Prostate gland (tissue), 2 donors: ENCODE results near the gene SEMA3F. TPM values are rescaled to one million over a fixed set of nuclear protein-coding genes. Genes with fewer than 3 reads are reported as not detected.

ENCODE experiments used
- DNase-seq: peaks from one replicate; pipeline ENCODE4 v3.0.0-alpha.2; 2019; ENCODE audit warnings: low spot score
- H3K27ac ChIP-seq, 2 donors: fragments of 200-600 bp; sonication (generic); 2 replicates each; pipeline ENCODE4 v1.5.1; 2017 to 2019
- H3K27me3 ChIP-seq: fragments of 200-600 bp; sonication (generic); replicated peaks from 2 replicates; pipeline ENCODE4 v1.5.1; 2019; ENCODE audit not compliant: insufficient read depth
- H3K36me3 ChIP-seq, 2 donors: fragments of 200-600 bp; sonication (generic); 1 replicate in 1 of 2; 2 replicates in 1 of 2; pipeline versions ENCODE4 v1.5.1 to v1.8.1; 2017 to 2019
- H3K4me1 ChIP-seq: fragments of 200-600 bp; sonication (generic); replicated peaks from 2 replicates; pipeline ENCODE4 v1.5.1; 2019
- H3K4me3 ChIP-seq, 2 donors: fragments of 200-600 bp; sonication (generic); 2 replicates each; pipeline ENCODE4 v1.5.1; 2017 to 2019
- H3K9me3 ChIP-seq: fragments of 200-600 bp; sonication (generic); 2 replicates; pipeline ENCODE4 v1.5.1; 2017
- CTCF ChIP-seq, 4 experiments: fragments of 200-600 bp in 2 of 4; fragments of 450-650 bp in 2 of 4; sonication (generic) in 2 of 4; IDR thresholded peaks; 1 replicate in 3 of 4; 2 replicates in 1 of 4; pipeline ENCODE4 v1.5.1; 2016 to 2019; ENCODE audit warnings: antibody characterized with exemption in 4 of 4, mild to moderate bottlenecking in 2 of 4, moderate library complexity in 2 of 4
- POLR2A ChIP-seq: fragments of 450-650 bp; IDR thresholded peaks from one replicate; pipeline ENCODE4 v1.6.1; 2016; ENCODE audit warnings: antibody characterized with exemption, mild to moderate bottlenecking
- POLR2AphosphoS5 ChIP-seq: sonication (generic); formaldehyde crosslinking; IDR thresholded peaks from one replicate; pipeline ENCODE4 v1.6.1; 2017; ENCODE audit warnings: antibody characterized with exemption
- WGBS: methylation state at CpG from one replicate; pipeline ENCODE4 v1.1.5; 2018; 5-methylcytosine and 5-hydroxymethylcytosine counted together
- intact Hi-C: fragments of 100-400 bp; cut with DNase I; formaldehyde crosslinking; loops from one replicate; pipeline ENCODE4 v1.14.2; 2022
- total RNA-seq, 2 donors: library from RNA; depleted of rRNA; stranded (reverse); fragments of >200 nt; gene quantifications; one replicate each; pipeline ENCODE4 v1.1.0, GENCODE V29; 2016

Gene SEMA3F
- total RNA-seq, 2 donors from 2014 or later = 43.3 to 71.8 TPM

- Histone ChIP-seq H3K4me3 (no peak overlapping the region), H3K27me3 (no peaks in the 10 kb centered on the region), H3K36me3 (peaks cover 2 to 7% of the 10 kb centered on the region in 2 donors), H3K9me3 (no peaks in the 10 kb centered on the region), H3K27ac (no peak overlapping the region), H3K4me1 (peaks cover 7% of the 10 kb centered on the region)
- DNase-seq = no peak
- no peak for TF ChIP-seq POLR2AphosphoS5
- TF ChIP-seq CTCF (IDR thresholded peaks at IDR 0.05) = no peak
- TF ChIP-seq POLR2A = no peak
- 75% methylated on average over 13 of the region's 14 CpGs for WGBS
- intact Hi-C loops = no loop called here
Measured at GRCh38 chr3:50122661-50123391, 32.3 kb upstream of the SEMA3F start.

DNA sequence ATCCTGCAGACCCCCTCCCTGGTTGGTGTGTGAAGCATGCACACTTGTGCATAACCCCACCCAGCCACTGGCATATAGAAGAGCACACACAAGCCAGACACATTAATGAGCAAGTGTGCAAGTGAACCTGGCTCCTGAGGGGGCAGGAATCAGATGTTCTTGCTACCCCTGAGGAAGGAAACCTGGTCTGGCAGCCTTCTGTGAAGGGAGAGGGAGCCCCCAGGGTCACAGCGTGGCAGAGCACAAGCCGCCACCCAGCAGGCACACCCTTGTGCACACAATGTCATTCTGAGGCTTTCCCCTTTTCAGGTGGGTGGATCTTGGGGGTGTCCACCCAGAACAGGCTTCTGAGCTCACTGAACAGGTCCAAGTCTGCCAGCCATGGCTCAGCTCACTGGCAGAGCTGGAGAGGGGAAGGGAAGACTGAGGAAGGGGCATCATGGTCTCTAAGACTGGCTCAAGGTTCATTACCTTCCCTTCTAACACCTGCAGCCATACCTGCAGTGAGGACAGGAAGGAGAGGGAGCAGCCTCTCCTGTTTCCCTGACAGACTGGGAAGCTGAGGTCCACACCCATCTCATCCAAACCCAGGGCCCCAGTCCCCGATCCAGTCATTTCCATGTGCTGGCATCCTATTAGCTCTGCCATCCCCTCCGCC lies 31.6 kb upstream of the SEMA3F start:
- Histone ChIP-seq H3K4me3 (no peak overlapping the region), H3K36me3 (peaks cover 0 to 7% of the 10 kb centered on the region in 2 donors), H3K27ac (no peak overlapping the region), H3K27me3 (no peaks in the 10 kb centered on the region), H3K9me3 (no peaks in the 10 kb centered on the region), H3K4me1 (peaks cover 7% of the 10 kb centered on the region)
- no peak for TF ChIP-seq POLR2A
- no peak for TF ChIP-seq CTCF (IDR thresholded peaks at IDR 0.05)
- TF ChIP-seq POLR2AphosphoS5 = no peak
- no peak for DNase-seq
- intact Hi-C loops = no loop called here
- 43% methylated on average over 4 of the region's 4 CpGs for WGBS

- no peaks in the 10 kb centered on the region for H3K9me3 ChIP-seq
- H3K27ac ChIP-seq = no peak overlapping the region
- H3K4me1 ChIP-seq = peaks cover 7% of the 10 kb centered on the region
- no peak overlapping the region for H3K4me3 ChIP-seq
- peaks cover 0 to 7% of the 10 kb centered on the region in 2 donors for H3K36me3 ChIP-seq
- intact Hi-C loops = no loop called here
- no peak for DNase-seq
- H3K27me3 ChIP-seq = no peaks in the 10 kb centered on the region
- WGBS = 13% methylated on average over 15 of the region's 15 CpGs
- TF ChIP-seq POLR2A (no peak), CTCF (IDR thresholded peaks at IDR 0.05) (no peak), POLR2AphosphoS5 (no peak)
Measured at GRCh38 chr3:50124052-50124799, 30.9 kb upstream of the SEMA3F start.

DNA sequence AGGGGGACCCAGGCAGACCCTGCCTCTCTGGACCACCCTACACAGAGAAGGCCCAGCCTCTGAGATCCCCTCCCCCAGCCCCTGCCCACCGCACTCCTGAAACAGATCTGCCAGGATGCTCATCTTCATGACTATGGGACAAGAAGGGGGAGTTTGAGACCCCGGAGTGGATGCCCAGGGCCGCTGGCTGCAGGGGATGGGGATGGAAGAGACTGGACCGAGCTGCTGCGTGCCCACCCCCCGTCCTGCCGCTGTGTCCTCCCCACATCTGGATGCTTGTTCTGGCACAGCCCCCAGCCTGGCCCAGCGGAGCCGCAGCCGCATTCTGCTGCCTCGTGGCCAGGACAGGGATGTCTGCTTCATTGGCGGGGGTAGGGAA lies 30.3 kb upstream of the SEMA3F start:
- 13% methylated on average over 12 of the region's 12 CpGs for WGBS
- no peak for DNase-seq
- intact Hi-C loops = no loop called here
- Histone ChIP-seq H3K27ac (no peak overlapping the region), H3K27me3 (no peaks in the 10 kb centered on the region), H3K9me3 (no peaks in the 10 kb centered on the region), H3K4me1 (peaks cover 7% of the 10 kb centered on the region), H3K4me3 (no peak overlapping the region), H3K36me3 (peaks cover 0 to 2% of the 10 kb centered on the region in 2 donors)
- no peak for TF ChIP-seq POLR2A

DNA sequence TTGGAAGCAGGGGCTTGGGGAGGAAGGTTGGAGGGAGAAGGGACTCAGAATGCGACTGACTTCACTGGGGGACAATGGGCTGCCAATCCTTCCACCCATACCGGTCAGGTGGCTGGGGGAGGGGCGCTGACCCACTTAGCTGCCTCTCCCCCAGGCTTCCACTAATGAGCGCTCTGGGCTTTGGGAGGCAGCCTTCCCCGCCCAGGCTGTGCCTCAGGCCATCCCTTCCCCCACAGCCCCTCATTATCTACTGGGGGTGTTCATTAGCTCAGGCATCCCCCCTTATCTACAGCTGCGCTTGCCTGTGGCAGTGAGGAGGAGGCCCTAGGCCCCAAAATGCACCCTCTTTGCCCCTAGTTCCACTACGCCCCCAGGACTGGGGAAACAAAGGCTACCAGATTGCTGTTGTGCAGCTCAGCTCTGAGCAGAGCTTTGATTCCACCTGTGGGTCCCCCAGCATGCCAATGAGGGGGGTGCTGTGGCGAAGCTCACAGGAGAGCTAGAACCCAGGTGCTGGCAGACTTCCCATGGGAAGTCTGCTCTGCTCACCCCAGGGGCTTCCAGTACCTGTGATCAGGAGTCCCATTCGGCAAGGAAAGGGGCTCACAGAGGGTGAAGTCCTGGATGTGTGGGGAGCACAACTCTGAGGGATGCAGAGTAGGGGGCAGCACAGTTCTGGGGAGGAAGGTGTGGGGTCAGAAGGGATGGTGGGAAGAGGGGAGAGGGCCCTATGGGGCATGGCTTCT lies 29.4 kb upstream of the SEMA3F start:
- Histone ChIP-seq H3K9me3 (no peaks in the 10 kb centered on the region), H3K36me3 (no peaks in the 10 kb centered on the region), H3K27ac (no peak overlapping the region), H3K4me1 (peaks cover 7% of the 10 kb centered on the region), H3K4me3 (no peak overlapping the region), H3K27me3 (no peaks in the 10 kb centered on the region)
- no peak for DNase-seq
- no peak for TF ChIP-seq POLR2A
- TF ChIP-seq CTCF (IDR thresholded peaks at IDR 0.05) = no peak
- TF ChIP-seq POLR2AphosphoS5 = no peak
- intact Hi-C loops = no loop called here
- WGBS = 67% methylated on average over 8 of the region's 9 CpGs
